IMR-90 (cell line): Measurements from ENCODE around the gene KMT2D. TPM values are rescaled to one million over a fixed set of nuclear protein-coding genes. Genes with fewer than 3 reads are reported as not detected.

Experiments used
- ATAC-seq: fragments of 200-7000 bp; cut with Tn5 transposase; 2 replicates; pipeline ENCODE4 v1.9.1; 2020; ENCODE audit warnings: low read depth, mild to moderate bottlenecking, moderate library complexity
- BruUV-seq: library from RNA; stranded (reverse); fragments of 400-500 nt; replicated peaks from 2 replicates; lab custom pipeline; 2021; lab: Mats Ljungman, UMichigan
- CTCF ChIA-PET: fragments of 300-600 bp; formaldehyde crosslinking; extraction: SDS; loops from one replicate; lab custom pipeline; 2021; ENCODE audit warnings: antibody characterized with exemption; lab: Yijun Ruan, JAX
- POLR2A ChIA-PET: fragments of 300-600 bp; sonication (Branson Sonifier 250); formaldehyde crosslinking; loops from one replicate; lab custom pipeline; 2022; ENCODE audit warnings: antibody characterized with exemption; ENCODE audit not compliant: unreplicated experiment; lab: Charles Lee
- DNase-seq: peaks from one replicate; pipeline ENCODE4 v3.0.0; 2013
- H2AFZ ChIP-seq: replicated peaks from 2 replicates; pipeline ENCODE3; 2013; ENCODE audit warnings: low read length, mild to moderate bottlenecking; ENCODE audit not compliant: poor library complexity
- H2AK5ac ChIP-seq: 2 replicates; pipeline ENCODE4 v1.6.1; 2013; ENCODE audit warnings: low read depth, low read length, inconsistent platforms
- H2AK9ac ChIP-seq: replicated peaks from 2 replicates; pipeline ENCODE3; 2013; ENCODE audit warnings: mild to moderate bottlenecking, low read depth, low read length, moderate library complexity; ENCODE audit not compliant: poor library complexity
- H2BK120ac ChIP-seq: 2 replicates; pipeline ENCODE4 v1.6.1; 2013; ENCODE audit warnings: low read depth, low read length, inconsistent platforms
- H2BK15ac ChIP-seq: 3 replicates; pipeline ENCODE4 v1.6.1; 2013; ENCODE audit warnings: low read depth, low read length, inconsistent platforms
- H2BK20ac ChIP-seq: 2 replicates; pipeline ENCODE4 v1.6.1; 2013; ENCODE audit warnings: low read depth, mild to moderate bottlenecking, inconsistent platforms, low read length, moderate library complexity
- H2BK5ac ChIP-seq: 2 replicates; pipeline ENCODE4 v1.6.1; 2013; ENCODE audit warnings: mild to moderate bottlenecking, low read depth, low read length, inconsistent platforms; ENCODE audit not compliant: poor library complexity, severe bottlenecking
- H3K14ac ChIP-seq: replicated peaks from 2 replicates; pipeline ENCODE4 v1.6.1; 2013; ENCODE audit warnings: low read depth, low read length, inconsistent platforms
- H3K18ac ChIP-seq: 2 replicates; pipeline ENCODE4 v1.6.1; 2013; ENCODE audit warnings: low read depth, low read length, control low read depth
- H3K23ac ChIP-seq: 2 replicates; pipeline ENCODE4 v1.6.1; 2013; ENCODE audit warnings: low read depth, low read length, inconsistent platforms
- H3K27ac ChIP-seq: 2 replicates; pipeline ENCODE4 v1.5.1; 2013; ENCODE audit warnings: mild to moderate bottlenecking, control low read depth, low read length; ENCODE audit not compliant: insufficient read depth
- H3K27me3 ChIP-seq: 2 replicates; pipeline ENCODE4 v1.6.1; 2013; ENCODE audit warnings: low read length; ENCODE audit not compliant: control insufficient read depth, insufficient read depth
- H3K36me3 ChIP-seq: 2 replicates; pipeline ENCODE4 v1.6.1; 2013; ENCODE audit warnings: low read length, mixed read lengths; ENCODE audit not compliant: control insufficient read depth, insufficient read depth
- H3K4ac ChIP-seq: 2 replicates; pipeline ENCODE4 v1.6.1; 2013; ENCODE audit warnings: low read depth, low read length, inconsistent platforms
- H3K4me1 ChIP-seq: 2 replicates; pipeline ENCODE4 v1.6.1; 2013; ENCODE audit warnings: low read length, mixed read lengths; ENCODE audit not compliant: control insufficient read depth, insufficient read depth
- H3K4me2 ChIP-seq: 2 replicates; pipeline ENCODE4 v1.6.1; 2013; ENCODE audit warnings: low read depth, mild to moderate bottlenecking, control low read depth, low read length, moderate library complexity
- H3K4me3 ChIP-seq: 2 replicates; pipeline ENCODE4 v1.5.1; 2013; ENCODE audit warnings: low read depth, mild to moderate bottlenecking, control low read depth, low read length, moderate library complexity; ENCODE audit not compliant: insufficient read depth
- H3K56ac ChIP-seq: 2 replicates; pipeline ENCODE4 v1.6.1; 2013; ENCODE audit warnings: low read length, inconsistent platforms; ENCODE audit not compliant: insufficient read depth; ENCODE audit errors: extremely low read depth
- H3K79me1 ChIP-seq, 2 experiments: 2 replicates each; pipeline ENCODE4 v1.6.1; 2013; ENCODE audit warnings: low read length in 2 of 2, inconsistent platforms in 1 of 2, low read depth in 1 of 2
- H3K9ac ChIP-seq: 2 replicates; pipeline ENCODE4 v1.6.1; 2013; ENCODE audit warnings: low read depth, low read length, control low read depth
- H3K9me1 ChIP-seq: 2 replicates; pipeline ENCODE4 v1.6.1; 2013; ENCODE audit warnings: low read length, inconsistent platforms; ENCODE audit not compliant: insufficient read depth
- H3K9me3 ChIP-seq: 2 replicates; pipeline ENCODE4 v1.6.1; 2013; ENCODE audit warnings: low read length; ENCODE audit not compliant: control insufficient read depth, insufficient read depth
- H4K20me1 ChIP-seq: 2 replicates; pipeline ENCODE4 v1.6.1; 2013; ENCODE audit warnings: low read length, inconsistent platforms; ENCODE audit not compliant: insufficient read depth
- H4K5ac ChIP-seq: 2 replicates; pipeline ENCODE4 v1.6.1; 2013; ENCODE audit warnings: mild to moderate bottlenecking, low read depth, low read length, control low read depth
- H4K8ac ChIP-seq, 2 experiments: 2 replicates each; pipeline ENCODE4 v1.6.1; 2013; ENCODE audit warnings: low read depth in 2 of 2, low read length in 2 of 2, control low read depth in 1 of 2, inconsistent platforms in 1 of 2
- H4K91ac ChIP-seq: 2 replicates; pipeline ENCODE4 v1.6.1; 2013; ENCODE audit warnings: low read depth, low read length, inconsistent platforms; ENCODE audit not compliant: insufficient read depth
- BHLHE40 ChIP-seq: fragments of 150-350 bp; IDR thresholded peaks from 2 replicates; pipeline ENCODE4 v1.6.1; 2016; ENCODE audit warnings: mild to moderate bottlenecking, low read depth, low read length
- CEBPB ChIP-seq: IDR thresholded peaks from 2 replicates; pipeline ENCODE4 v1.6.1; 2012; ENCODE audit warnings: low read depth, low read length, improper control_type of control experiment
- CHD1 ChIP-seq: IDR thresholded peaks from 2 replicates; pipeline ENCODE4 v1.6.1; 2012; ENCODE audit warnings: low read depth, low read length, improper control_type of control experiment
- ELK1 ChIP-seq: fragments of 150-350 bp; IDR thresholded peaks from 2 replicates; pipeline ENCODE4 v1.6.1; 2016; ENCODE audit warnings: low read depth, mild to moderate bottlenecking, low read length, moderate library complexity, borderline replicate concordance
- FOS ChIP-seq: fragments of 150-350 bp; IDR thresholded peaks from 2 replicates; pipeline ENCODE4 v1.6.1; 2016; ENCODE audit warnings: low read depth, low read length
- MAFK ChIP-seq: IDR thresholded peaks from 2 replicates; pipeline ENCODE4 v1.6.1; 2012; ENCODE audit warnings: low read depth, low read length, improper control_type of control experiment
- MAZ ChIP-seq: IDR thresholded peaks from 2 replicates; pipeline ENCODE4 v1.6.1; 2012; ENCODE audit warnings: low read depth, mild to moderate bottlenecking, low read length, improper control_type of control experiment, moderate library complexity, borderline replicate concordance
- MXI1 ChIP-seq: IDR thresholded peaks from 2 replicates; pipeline ENCODE4 v1.6.1; 2012; ENCODE audit warnings: low read depth, mild to moderate bottlenecking, low read length, moderate library complexity, borderline replicate concordance
- NFE2L2 ChIP-seq: fragments of 150-350 bp; IDR thresholded peaks from 2 replicates; pipeline ENCODE4 v1.6.1; 2016; ENCODE audit warnings: low read depth, mild to moderate bottlenecking, low read length
- POLR2A ChIP-seq: IDR thresholded peaks from 2 replicates; pipeline ENCODE4 v1.6.1; 2012; ENCODE audit warnings: mild to moderate bottlenecking, low read depth, low read length
- RAD21 ChIP-seq: IDR thresholded peaks from 2 replicates; pipeline ENCODE4 v1.6.1; 2012; ENCODE audit warnings: low read length, improper control_type of control experiment
- RCOR1 ChIP-seq: IDR thresholded peaks from 2 replicates; pipeline ENCODE4 v1.6.1; 2012; ENCODE audit warnings: mild to moderate bottlenecking, low read length, improper control_type of control experiment; ENCODE audit not compliant: insufficient replicate concordance
- RFX5 ChIP-seq: IDR thresholded peaks from 2 replicates; pipeline ENCODE4 v1.8.0; 2012; ENCODE audit warnings: low read depth, mild to moderate bottlenecking, low read length, moderate library complexity
- SMC3 ChIP-seq: fragments of 150-350 bp; IDR thresholded peaks from 2 replicates; pipeline ENCODE4 v1.6.1; 2016; ENCODE audit warnings: low read depth, mild to moderate bottlenecking, antibody characterized with exemption, low read length, moderate library complexity
- WGBS, 2 experiments: methylation state at CpG; one replicate each; pipeline versions ENCODE4 v1.1.5 to v1.1.7; 2013; ENCODE audit warnings: missing lambda C conversion rate in 2 of 2; ENCODE audit not compliant: insufficient read length in 1 of 2; ENCODE audit errors: extremely low coverage in 2 of 2; 5-methylcytosine and 5-hydroxymethylcytosine counted together
- dilution Hi-C: fragments of 300-500 bp; cut with HindIII; formaldehyde crosslinking; loops from one replicate; pipeline ENCODE4 v1.14.3; 2018; ENCODE audit warnings: low sequenced_read_pairs; ENCODE audit not compliant: unreplicated experiment
- in situ Hi-C: fragments of 300-500 bp; cut with MboI; formaldehyde crosslinking; loops from 3 replicates; pipeline ENCODE4 v1.14.3; 2019; ENCODE audit warnings: low sequenced_read_pairs, inconsistent platforms, mixed read lengths
- intact Hi-C: fragments of 100-400 bp; cut with micrococcal nuclease; formaldehyde crosslinking; loops from 2 replicates; pipeline ENCODE4 v1.10.0; 2022
- polyA plus RNA-seq, 3 experiments: library from polyadenylated mRNA; depleted of rRNA; stranded (reverse); fragments of >200 nt; gene quantifications; 2 replicates each; pipeline ENCODE4 v1.2.3, GENCODE V29; 2012; ENCODE audit warnings: low replicate concordance in 1 of 3
- total RNA-seq: library from RNA; depleted of rRNA; stranded (reverse); fragments of >200 nt; gene quantifications from 2 replicates; pipeline ENCODE4 v1.2.3, GENCODE V29; 2012
- TF ChIP-seq, protein P1 (sequence below): fragments of 150-350 bp; IDR thresholded peaks from 2 replicates; pipeline ENCODE4 v1.6.1; 2017; ENCODE audit warnings: mild to moderate bottlenecking, antibody characterized with exemption, low read length, low read depth
- TF ChIP-seq, protein P2 (sequence below): conservative IDR thresholded peaks from 2 replicates; pipeline ENCODE4 v1.5.1; 2012; ENCODE audit warnings: mild to moderate bottlenecking, low read depth, low read length, improper control_type of control experiment

The KMT2D gene
- total and polyA plus RNA-seq, 2 of the 4 experiments (the other 2 are of a cell fraction) = 6.6 to 25.2 TPM

DNA sequence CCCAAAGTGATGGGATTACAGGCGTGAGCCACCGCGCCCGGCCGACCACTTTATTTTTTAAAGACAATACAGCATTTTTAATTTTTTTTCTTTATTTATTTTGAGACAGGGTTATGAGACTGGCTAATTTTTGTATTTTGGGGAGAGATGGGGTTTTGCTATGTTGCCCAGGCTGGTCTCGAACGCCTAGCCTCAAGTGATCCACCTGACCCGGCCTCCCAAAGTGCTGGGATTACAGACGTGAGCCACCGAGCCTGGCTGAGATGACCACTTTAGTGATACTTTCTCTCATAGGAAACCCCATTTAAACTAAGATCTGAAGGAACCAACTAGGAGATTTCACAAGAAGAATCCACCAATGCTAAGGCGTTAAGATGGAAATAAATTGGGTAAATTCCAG is 10.4 kb upstream of the KMT2D start:
- H2BK20ac ChIP-seq = no peak overlapping the region
- no peaks in the 10 kb centered on the region; the same call in 1 of the 2 replicates for H3K4me1 ChIP-seq
- no peak overlapping the region for H2AK5ac ChIP-seq
- dilution Hi-C loops = no loop called here
- H4K91ac ChIP-seq = no peak overlapping the region
- intact Hi-C loops = no loop called here
- DNase-seq (no peak), ATAC-seq (no peak)
- no peak overlapping the region for H3K23ac ChIP-seq
- no peak overlapping the region for H3K14ac ChIP-seq
- no peak overlapping the region for H3K9ac ChIP-seq
- no peaks in the 10 kb centered on the region for H4K20me1 ChIP-seq
- H3K9me1 ChIP-seq = no peaks in the 10 kb centered on the region
- no peaks in the 10 kb centered on the region for H3K36me3 ChIP-seq
- no peak overlapping the region for H2AFZ ChIP-seq
- H3K27ac ChIP-seq = no peak overlapping the region
- ChIA-PET CTCF (no interaction called here), POLR2A (no interaction called here)
- H3K27me3 ChIP-seq = no peaks in the 10 kb centered on the region
- H3K9me3 ChIP-seq = no peaks in the 10 kb centered on the region
- in situ Hi-C loops = no loop called here
- H3K56ac ChIP-seq = no peak overlapping the region
- H4K8ac ChIP-seq = no peak overlapping the region
- BruUV-seq = no TSS peak
- H3K4ac ChIP-seq = no peak overlapping the region
- WGBS, 2 experiments = 100% methylated on average over 1 of the region's 11 CpGs; no CpG with 5 or more reads in 1 of the 2 experiments
- no peak overlapping the region for H3K4me3 ChIP-seq
- TF ChIP-seq RAD21 (no peak), ELK1 (no peak), FOS (no peak), CEBPB (no peak), RCOR1 (no peak), MAFK (no peak), BHLHE40 (no peak), MXI1 (no peak), SMC3 (no peak), RFX5 (no peak), CHD1 (no peak), POLR2A (no peak), MAZ (no peak), NFE2L2 (no peak)
- TF ChIP-seq, protein P1, sequence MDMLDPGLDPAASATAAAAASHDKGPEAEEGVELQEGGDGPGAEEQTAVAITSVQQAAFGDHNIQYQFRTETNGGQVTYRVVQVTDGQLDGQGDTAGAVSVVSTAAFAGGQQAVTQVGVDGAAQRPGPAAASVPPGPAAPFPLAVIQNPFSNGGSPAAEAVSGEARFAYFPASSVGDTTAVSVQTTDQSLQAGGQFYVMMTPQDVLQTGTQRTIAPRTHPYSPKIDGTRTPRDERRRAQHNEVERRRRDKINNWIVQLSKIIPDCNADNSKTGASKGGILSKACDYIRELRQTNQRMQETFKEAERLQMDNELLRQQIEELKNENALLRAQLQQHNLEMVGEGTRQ = no peak
- TF ChIP-seq, protein P2, sequence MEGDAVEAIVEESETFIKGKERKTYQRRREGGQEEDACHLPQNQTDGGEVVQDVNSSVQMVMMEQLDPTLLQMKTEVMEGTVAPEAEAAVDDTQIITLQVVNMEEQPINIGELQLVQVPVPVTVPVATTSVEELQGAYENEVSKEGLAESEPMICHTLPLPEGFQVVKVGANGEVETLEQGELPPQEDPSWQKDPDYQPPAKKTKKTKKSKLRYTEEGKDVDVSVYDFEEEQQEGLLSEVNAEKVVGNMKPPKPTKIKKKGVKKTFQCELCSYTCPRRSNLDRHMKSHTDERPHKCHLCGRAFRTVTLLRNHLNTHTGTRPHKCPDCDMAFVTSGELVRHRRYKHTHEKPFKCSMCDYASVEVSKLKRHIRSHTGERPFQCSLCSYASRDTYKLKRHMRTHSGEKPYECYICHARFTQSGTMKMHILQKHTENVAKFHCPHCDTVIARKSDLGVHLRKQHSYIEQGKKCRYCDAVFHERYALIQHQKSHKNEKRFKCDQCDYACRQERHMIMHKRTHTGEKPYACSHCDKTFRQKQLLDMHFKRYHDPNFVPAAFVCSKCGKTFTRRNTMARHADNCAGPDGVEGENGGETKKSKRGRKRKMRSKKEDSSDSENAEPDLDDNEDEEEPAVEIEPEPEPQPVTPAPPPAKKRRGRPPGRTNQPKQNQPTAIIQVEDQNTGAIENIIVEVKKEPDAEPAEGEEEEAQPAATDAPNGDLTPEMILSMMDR = no peak
- no peak overlapping the region for H2BK15ac ChIP-seq
- no peak overlapping the region for H4K5ac ChIP-seq
- H2BK120ac ChIP-seq = no peak overlapping the region
- no peak overlapping the region for H2BK5ac ChIP-seq
- H3K79me1 ChIP-seq = no peaks in the 10 kb centered on the region
- no peak overlapping the region for H2AK9ac ChIP-seq
- no peak overlapping the region for H3K4me2 ChIP-seq
- no peak overlapping the region for H3K18ac ChIP-seq
